Loucy (cell line): ENCODE data around the gene NFATC1.

ENCODE experiments used
- H2AFZ ChIP-seq: fragments of 200-600 bp; sonication (generic); 2 replicates; pipeline ENCODE4 v1.6.0; 2016; ENCODE audit warnings: antibody characterized with exemption, mild to moderate bottlenecking, low read length, moderate library complexity
- H3F3A ChIP-seq: fragments of 200-600 bp; 2 replicates; pipeline ENCODE4 v1.6.0; 2016; ENCODE audit warnings: antibody characterized with exemption, low read depth, mild to moderate bottlenecking
- H3K27me3 ChIP-seq: fragments of 200-600 bp; sonication (generic); 2 replicates; pipeline ENCODE4 v1.6.1; 2014; ENCODE audit warnings: low read length, mild to moderate bottlenecking; ENCODE audit not compliant: insufficient read depth, poor library complexity, severe bottlenecking
- H3K36me3 ChIP-seq: fragments of 200-600 bp; sonication (generic); 2 replicates; pipeline ENCODE4 v1.6.1; 2016; ENCODE audit warnings: low read length; ENCODE audit not compliant: insufficient read depth
- H3K4me1 ChIP-seq: fragments of 200-600 bp; sonication (generic); 2 replicates; pipeline ENCODE4 v1.5.1; 2014; ENCODE audit warnings: low read length, mild to moderate bottlenecking; ENCODE audit not compliant: insufficient read depth, poor library complexity, severe bottlenecking
- H3K4me2 ChIP-seq: fragments of 200-600 bp; sonication (generic); 2 replicates; pipeline ENCODE4 v1.6.0; 2014; ENCODE audit warnings: antibody characterized with exemption, low read length, low read depth, mild to moderate bottlenecking; ENCODE audit not compliant: poor library complexity, severe bottlenecking
- H3K4me3 ChIP-seq: fragments of 200-600 bp; sonication (generic); 2 replicates; pipeline ENCODE4 v1.5.1; 2014; ENCODE audit warnings: low read length, mild to moderate bottlenecking, mixed read lengths; ENCODE audit not compliant: poor library complexity, severe bottlenecking
- H3K79me2 ChIP-seq: fragments of 200-600 bp; sonication (generic); 2 replicates; pipeline ENCODE4 v1.6.1; 2014; ENCODE audit warnings: low read length; ENCODE audit not compliant: insufficient read depth
- H3K9ac ChIP-seq: fragments of 200-600 bp; sonication (generic); 2 replicates; pipeline ENCODE4 v1.6.0; 2014; ENCODE audit warnings: mild to moderate bottlenecking, low read depth, low read length, moderate library complexity; ENCODE audit not compliant: poor library complexity, severe bottlenecking
- H3K9me2 ChIP-seq: fragments of 200-600 bp; sonication (generic); replicated peaks from 2 replicates; pipeline ENCODE4 v1.6.1; 2016; ENCODE audit warnings: low read depth, low read length, mixed read lengths
- H3K9me3 ChIP-seq: fragments of 200-600 bp; sonication (generic); 2 replicates; pipeline ENCODE4 v1.6.1; 2014; ENCODE audit warnings: mild to moderate bottlenecking, antibody characterized with exemption, low read length, low read depth; ENCODE audit not compliant: insufficient read depth
- H4K20me1 ChIP-seq: fragments of 200-600 bp; sonication (generic); 2 replicates; pipeline ENCODE4 v1.6.0; 2014; ENCODE audit warnings: antibody characterized with exemption, low read length, mild to moderate bottlenecking; ENCODE audit not compliant: insufficient read depth, poor library complexity, severe bottlenecking
- CTCF ChIP-seq: fragments of 200-600 bp; sonication (generic); conservative IDR thresholded peaks from 2 replicates; pipeline ENCODE4 v1.5.1; 2014; ENCODE audit warnings: mild to moderate bottlenecking, antibody characterized with exemption, low read length
- EZH2phosphoT487 ChIP-seq: fragments of 200-600 bp; IDR thresholded peaks from 2 replicates; pipeline ENCODE4 v1.6.1; 2018; ENCODE audit warnings: antibody characterized with exemption, mild to moderate bottlenecking, moderate library complexity, borderline replicate concordance

Gene NFATC1

DNA sequence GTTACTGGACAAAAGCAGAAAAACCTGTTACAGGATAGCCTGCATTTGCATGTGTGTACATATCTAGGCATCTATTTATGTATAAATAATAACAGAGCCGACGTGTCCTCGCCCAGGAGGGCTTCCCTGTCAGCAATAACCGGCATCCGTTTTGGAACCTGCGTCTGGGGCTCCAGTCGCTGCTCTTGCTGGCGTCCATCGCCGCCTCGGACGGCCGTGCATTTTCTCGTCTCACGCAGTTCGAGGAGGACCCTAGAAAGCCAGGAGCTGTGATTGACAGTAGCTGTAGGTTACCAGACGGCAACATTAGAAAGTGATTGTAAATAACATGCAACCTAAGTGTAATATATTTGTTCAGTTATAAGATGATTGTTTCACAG, 132.6 kb downstream of the NFATC1 start:
- Histone ChIP-seq H4K20me1 (no peaks in the 10 kb centered on the region), H3F3A (peaks cover 3% of the 10 kb centered on the region; the same call in 1 of the 2 replicates), H2AFZ (no peak overlapping the region), H3K9ac (no peak overlapping the region), H3K4me1 (peaks cover 26% of the 10 kb centered on the region), H3K4me2 (no peak overlapping the region), H3K9me3 (no peaks in the 10 kb centered on the region), H3K79me2 (no peaks in the 10 kb centered on the region), H3K4me3 (no peak overlapping the region), H3K27me3 (no peaks in the 10 kb centered on the region), H3K9me2 (no peaks in the 10 kb centered on the region), H3K36me3 (peaks cover 6% of the 10 kb centered on the region; the same call in 1 of the 2 replicates)
- TF ChIP-seq CTCF = no peak
- no peak for TF ChIP-seq EZH2phosphoT487

DNA sequence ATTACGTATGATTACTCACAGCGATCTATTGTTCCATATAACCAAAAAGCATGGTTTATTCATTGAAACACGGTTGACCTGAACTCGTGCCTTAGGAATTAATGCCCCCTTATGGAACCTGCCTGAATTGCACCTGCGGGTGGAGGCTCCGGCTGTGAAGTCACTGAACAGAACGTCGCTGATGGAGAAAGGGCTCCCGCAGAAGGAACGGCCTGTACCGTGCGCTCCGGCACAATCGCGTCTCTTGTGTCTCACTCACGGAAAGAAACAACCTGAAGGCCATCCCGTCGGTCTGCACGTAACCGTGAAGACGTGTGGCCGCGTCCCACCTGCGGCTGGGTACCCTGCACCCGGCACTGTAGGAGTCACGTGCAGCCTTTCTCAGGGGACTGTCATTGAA, 133.1 kb downstream of the NFATC1 start:
- Histone ChIP-seq H3K9me2 (no peaks in the 10 kb centered on the region), H2AFZ (no peak overlapping the region), H3K4me1 (peaks cover 20% of the 10 kb centered on the region), H4K20me1 (no peaks in the 10 kb centered on the region), H3K9me3 (no peaks in the 10 kb centered on the region), H3K79me2 (no peaks in the 10 kb centered on the region), H3F3A (no peaks in the 10 kb centered on the region), H3K27me3 (no peaks in the 10 kb centered on the region), H3K4me3 (no peak overlapping the region), H3K9ac (no peak overlapping the region), H3K4me2 (no peak overlapping the region), H3K36me3 (peaks cover 6% of the 10 kb centered on the region; the same call in 1 of the 2 replicates)
- TF ChIP-seq CTCF (peak; percentile 95), EZH2phosphoT487 (no peak)

DNA sequence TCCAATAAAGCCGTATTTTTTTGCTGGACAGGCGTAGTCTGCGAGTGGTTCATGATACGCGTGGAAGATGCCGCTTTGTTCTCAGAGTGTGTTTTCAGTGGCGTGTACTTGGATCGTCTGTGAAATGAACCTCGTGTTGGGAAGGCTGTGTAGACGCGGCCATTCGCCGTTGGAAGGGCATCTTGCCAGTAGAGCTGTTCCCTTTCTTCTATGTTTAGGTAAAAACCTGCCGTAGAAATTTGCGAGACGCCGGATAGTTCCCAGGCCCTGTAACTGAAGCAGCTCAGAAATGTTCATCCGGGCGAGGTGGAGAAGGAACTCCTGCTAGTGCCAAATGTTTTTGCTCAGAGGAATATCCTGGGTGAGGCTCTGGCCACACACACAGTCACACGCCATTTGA, 133.6 kb downstream of the NFATC1 start:
- no peaks in the 10 kb centered on the region for H4K20me1 ChIP-seq
- TF ChIP-seq EZH2phosphoT487 (no peak), CTCF (no peak)
- H3K4me1 ChIP-seq = peaks cover 16% of the 10 kb centered on the region
- H2AFZ ChIP-seq = no peak overlapping the region
- no peaks in the 10 kb centered on the region for H3F3A ChIP-seq
- no peak overlapping the region for H3K4me3 ChIP-seq
- H3K9me3 ChIP-seq = no peaks in the 10 kb centered on the region
- no peaks in the 10 kb centered on the region for H3K9me2 ChIP-seq
- no peak overlapping the region for H3K9ac ChIP-seq
- no peaks in the 10 kb centered on the region for H3K27me3 ChIP-seq
- H3K4me2 ChIP-seq = no peak overlapping the region
- peaks cover 6% of the 10 kb centered on the region; the same call in 1 of the 2 replicates for H3K36me3 ChIP-seq
- no peaks in the 10 kb centered on the region for H3K79me2 ChIP-seq
